SK-N-SH treated with all-trans-retinoic acid at 6 μM for 48 hours (cell line): ENCODE results near the gene PPP1R7.

Source experiments
- ATAC-seq: fragments of 200-7000 bp; cut with Tn5 transposase; 3 replicates; pipeline ENCODE4 v1.9.1; 2020; ENCODE audit warnings: mild to moderate bottlenecking, moderate library complexity
- ARNTL ChIP-seq: fragments of 450-650 bp; formaldehyde crosslinking; IDR thresholded peaks from 2 replicates; pipeline ENCODE4 v1.5.0; 2020; ENCODE audit warnings: low read depth, mild to moderate bottlenecking, moderate library complexity, borderline replicate concordance
- CREB5 ChIP-seq: fragments of 250-450 bp; sonication (Bioruptor Pico); IDR thresholded peaks from 2 replicates; pipeline ENCODE4 v1.5.1; 2020; ENCODE audit warnings: low read depth, mild to moderate bottlenecking, moderate library complexity
- CSDC2 ChIP-seq: fragments of 250-450 bp; sonication (Bioruptor Pico); IDR thresholded peaks from 2 replicates; pipeline ENCODE4 v1.5.0; 2020; ENCODE audit warnings: mild to moderate bottlenecking, moderate library complexity
- GLIS3 ChIP-seq: fragments of 250-450 bp; sonication (Bioruptor Pico); IDR thresholded peaks from 2 replicates; pipeline ENCODE4 v1.5.0; 2020; ENCODE audit warnings: mild to moderate bottlenecking, moderate library complexity
- OSR1 ChIP-seq: fragments of 250-450 bp; sonication (Bioruptor Pico); IDR thresholded peaks from 2 replicates; pipeline ENCODE4 v1.8.0; 2022; ENCODE audit warnings: moderate library complexity, mild to moderate bottlenecking, inconsistent platforms
- PATZ1 ChIP-seq: fragments of 250-450 bp; sonication (Bioruptor Pico); IDR thresholded peaks from 2 replicates; pipeline ENCODE4 v1.8.0; 2020; ENCODE audit warnings: mild to moderate bottlenecking, moderate library complexity, borderline replicate concordance
- POU6F1 ChIP-seq: fragments of 250-450 bp; sonication (Bioruptor Pico); IDR thresholded peaks from 2 replicates; pipeline ENCODE4 v1.8.0; 2021; ENCODE audit warnings: low read depth, mild to moderate bottlenecking, moderate library complexity, borderline replicate concordance
- SNAI2 ChIP-seq: fragments of 250-450 bp; sonication (Bioruptor Pico); IDR thresholded peaks from 2 replicates; pipeline ENCODE4 v1.5.0; 2020; ENCODE audit warnings: mild to moderate bottlenecking, moderate library complexity
- TOX ChIP-seq: fragments of 250-450 bp; sonication (Bioruptor Pico); IDR thresholded peaks from 2 replicates; pipeline ENCODE4 v1.8.0; 2021; ENCODE audit warnings: mild to moderate bottlenecking, moderate library complexity, borderline replicate concordance
- ZC3H10 ChIP-seq: fragments of 250-450 bp; sonication (Bioruptor Pico); IDR thresholded peaks from 2 replicates; pipeline ENCODE4 v1.5.1; 2021; ENCODE audit warnings: mild to moderate bottlenecking, moderate library complexity
- ZFP3 ChIP-seq: fragments of 250-450 bp; sonication (Bioruptor Pico); IDR thresholded peaks from 2 replicates; pipeline ENCODE4 v1.5.0; 2020; ENCODE audit warnings: mild to moderate bottlenecking, moderate library complexity
- ZNF565 ChIP-seq: fragments of 450-650 bp; formaldehyde crosslinking; conservative IDR thresholded peaks from 2 replicates; pipeline ENCODE4 v1.5.0; 2020; ENCODE audit warnings: low read depth, mild to moderate bottlenecking, moderate library complexity
- ZNF70 ChIP-seq: fragments of 450-650 bp; formaldehyde crosslinking; IDR thresholded peaks from 2 replicates; pipeline ENCODE4 v1.5.0; 2020; ENCODE audit warnings: mild to moderate bottlenecking, moderate library complexity
- ZNF8 ChIP-seq: fragments of 450-650 bp; formaldehyde crosslinking; IDR thresholded peaks from 2 replicates; pipeline ENCODE4 v1.5.0; 2020; ENCODE audit warnings: mild to moderate bottlenecking, moderate library complexity
- TF ChIP-seq, protein P1 (sequence below): fragments of 250-450 bp; sonication (Bioruptor Pico); IDR thresholded peaks from 2 replicates; pipeline ENCODE4 v1.5.0; 2020; ENCODE audit warnings: mild to moderate bottlenecking, moderate library complexity
- TF ChIP-seq, protein P2 (sequence below): fragments of 250-450 bp; sonication (Bioruptor Pico); IDR thresholded peaks from 2 replicates; pipeline ENCODE4 v1.5.1; 2021; ENCODE audit warnings: mild to moderate bottlenecking, moderate library complexity

PPP1R7 gene

GRCh38 chr2:241136191-241136590, 14.1 kb upstream of the PPP1R7 start:
- no peak for ATAC-seq
- TF ChIP-seq ZC3H10 (no peak), ZNF8 (CRISPR knock-in tag) (no peak), CREB5 (CRISPR knock-in tag) (no peak), ZNF70 (CRISPR knock-in tag) (no peak), OSR1 (CRISPR knock-in tag) (no peak), GLIS3 (CRISPR knock-in tag) (no peak), ZFP3 (CRISPR knock-in tag) (no peak), CSDC2 (CRISPR knock-in tag) (no peak), ZNF565 (CRISPR knock-in tag) (no peak), PATZ1 (CRISPR knock-in tag) (no peak), TOX (no peak)
- TF ChIP-seq, protein P1, sequence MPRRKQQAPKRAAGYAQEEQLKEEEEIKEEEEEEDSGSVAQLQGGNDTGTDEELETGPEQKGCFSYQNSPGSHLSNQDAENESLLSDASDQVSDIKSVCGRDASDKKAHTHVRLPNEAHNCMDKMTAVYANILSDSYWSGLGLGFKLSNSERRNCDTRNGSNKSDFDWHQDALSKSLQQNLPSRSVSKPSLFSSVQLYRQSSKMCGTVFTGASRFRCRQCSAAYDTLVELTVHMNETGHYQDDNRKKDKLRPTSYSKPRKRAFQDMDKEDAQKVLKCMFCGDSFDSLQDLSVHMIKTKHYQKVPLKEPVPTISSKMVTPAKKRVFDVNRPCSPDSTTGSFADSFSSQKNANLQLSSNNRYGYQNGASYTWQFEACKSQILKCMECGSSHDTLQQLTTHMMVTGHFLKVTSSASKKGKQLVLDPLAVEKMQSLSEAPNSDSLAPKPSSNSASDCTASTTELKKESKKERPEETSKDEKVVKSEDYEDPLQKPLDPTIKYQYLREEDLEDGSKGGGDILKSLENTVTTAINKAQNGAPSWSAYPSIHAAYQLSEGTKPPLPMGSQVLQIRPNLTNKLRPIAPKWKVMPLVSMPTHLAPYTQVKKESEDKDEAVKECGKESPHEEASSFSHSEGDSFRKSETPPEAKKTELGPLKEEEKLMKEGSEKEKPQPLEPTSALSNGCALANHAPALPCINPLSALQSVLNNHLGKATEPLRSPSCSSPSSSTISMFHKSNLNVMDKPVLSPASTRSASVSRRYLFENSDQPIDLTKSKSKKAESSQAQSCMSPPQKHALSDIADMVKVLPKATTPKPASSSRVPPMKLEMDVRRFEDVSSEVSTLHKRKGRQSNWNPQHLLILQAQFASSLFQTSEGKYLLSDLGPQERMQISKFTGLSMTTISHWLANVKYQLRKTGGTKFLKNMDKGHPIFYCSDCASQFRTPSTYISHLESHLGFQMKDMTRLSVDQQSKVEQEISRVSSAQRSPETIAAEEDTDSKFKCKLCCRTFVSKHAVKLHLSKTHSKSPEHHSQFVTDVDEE = no peak
- TF ChIP-seq, protein P2, sequence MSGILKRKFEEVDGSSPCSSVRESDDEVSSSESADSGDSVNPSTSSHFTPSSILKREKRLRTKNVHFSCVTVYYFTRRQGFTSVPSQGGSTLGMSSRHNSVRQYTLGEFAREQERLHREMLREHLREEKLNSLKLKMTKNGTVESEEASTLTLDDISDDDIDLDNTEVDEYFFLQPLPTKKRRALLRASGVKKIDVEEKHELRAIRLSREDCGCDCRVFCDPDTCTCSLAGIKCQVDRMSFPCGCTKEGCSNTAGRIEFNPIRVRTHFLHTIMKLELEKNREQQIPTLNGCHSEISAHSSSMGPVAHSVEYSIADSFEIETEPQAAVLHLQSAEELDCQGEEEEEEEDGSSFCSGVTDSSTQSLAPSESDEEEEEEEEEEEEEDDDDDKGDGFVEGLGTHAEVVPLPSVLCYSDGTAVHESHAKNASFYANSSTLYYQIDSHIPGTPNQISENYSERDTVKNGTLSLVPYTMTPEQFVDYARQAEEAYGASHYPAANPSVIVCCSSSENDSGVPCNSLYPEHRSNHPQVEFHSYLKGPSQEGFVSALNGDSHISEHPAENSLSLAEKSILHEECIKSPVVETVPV (CRISPR knock-in tag) = no peak
- TF ChIP-seq, all 23 proteins: peak for 0

GRCh38 chr2:241136661-241137260, 13.5 kb upstream of the PPP1R7 start:
- no peak for TF ChIP-seq PATZ1 (CRISPR knock-in tag)
- TF ChIP-seq ZFP3 (CRISPR knock-in tag) = no peak
- no peak for TF ChIP-seq SNAI2
- no peak for TF ChIP-seq ZNF8 (CRISPR knock-in tag)
- no peak for TF ChIP-seq POU6F1 (CRISPR knock-in tag)
- no peak; the same call in 2 of the 3 replicates for ATAC-seq

DNA sequence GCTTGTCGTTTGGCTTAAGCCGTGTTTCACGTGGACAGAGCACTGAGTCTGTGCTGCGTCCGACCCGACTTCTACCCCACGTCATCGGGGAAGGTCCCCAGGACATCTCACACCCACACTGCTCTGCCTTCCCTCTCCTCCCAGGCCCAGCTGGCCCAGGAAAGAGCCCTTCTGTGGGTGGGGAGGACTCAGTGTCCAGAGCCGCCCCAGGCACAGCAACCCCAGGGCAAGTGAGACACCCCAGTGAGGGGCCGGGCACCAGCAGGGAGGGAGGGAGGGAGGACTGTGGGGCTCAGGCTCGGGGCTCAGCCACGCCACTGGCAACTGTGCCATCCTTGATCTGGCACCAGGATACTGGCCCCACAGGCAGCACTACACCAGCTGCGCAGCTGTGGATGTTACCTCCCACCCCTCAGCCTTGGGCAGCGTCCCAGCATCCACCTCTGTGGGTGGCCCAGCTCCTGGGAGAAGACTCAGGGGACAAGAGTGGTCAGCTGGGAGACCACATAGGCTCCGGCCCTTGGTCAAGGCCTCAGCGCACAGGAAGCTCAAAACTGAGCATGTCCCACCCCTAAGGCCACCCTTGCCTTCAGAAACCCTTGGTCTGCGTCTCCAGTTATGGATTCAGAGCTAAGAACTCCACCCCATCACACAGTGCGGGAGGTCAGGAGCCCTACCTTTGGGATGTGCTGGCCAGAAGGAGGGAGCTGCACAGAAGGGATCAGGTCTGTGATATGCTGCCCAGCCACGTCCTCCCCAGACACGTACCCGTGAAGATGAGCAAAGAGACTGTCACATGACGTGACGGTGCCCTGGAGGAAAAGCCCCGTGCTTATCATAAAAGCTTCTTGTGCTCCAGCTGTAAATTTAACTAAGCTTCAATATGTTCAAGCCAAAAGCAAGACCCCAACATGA, 12.7 kb upstream of the PPP1R7 start:
- ATAC-seq = no peak
- TF ChIP-seq ZFP3 (CRISPR knock-in tag) (no peak), ARNTL (CRISPR knock-in tag) (no peak)
